Body of pancreas (tissue), 4 donors: ENCODE measurements around the gene RAP1GDS1.

Source experiments
- POLR2A ChIP-seq, 3 donors: fragments of 450-650 bp; IDR thresholded peaks; one replicate each; pipeline ENCODE4 v1.6.1; 2016; ENCODE audit warnings: antibody characterized with exemption in 3 of 3, mild to moderate bottlenecking in 2 of 3
- TF ChIP-seq, protein P1 (sequence below), 7 experiments: fragments of 450-650 bp in 4 of 7; fragments of 200-600 bp in 3 of 7; sonication (generic) in 3 of 7; IDR thresholded peaks; one replicate each; pipeline ENCODE4 v1.5.1; 2016 to 2019; ENCODE audit warnings: antibody characterized with exemption in 7 of 7

DNA sequence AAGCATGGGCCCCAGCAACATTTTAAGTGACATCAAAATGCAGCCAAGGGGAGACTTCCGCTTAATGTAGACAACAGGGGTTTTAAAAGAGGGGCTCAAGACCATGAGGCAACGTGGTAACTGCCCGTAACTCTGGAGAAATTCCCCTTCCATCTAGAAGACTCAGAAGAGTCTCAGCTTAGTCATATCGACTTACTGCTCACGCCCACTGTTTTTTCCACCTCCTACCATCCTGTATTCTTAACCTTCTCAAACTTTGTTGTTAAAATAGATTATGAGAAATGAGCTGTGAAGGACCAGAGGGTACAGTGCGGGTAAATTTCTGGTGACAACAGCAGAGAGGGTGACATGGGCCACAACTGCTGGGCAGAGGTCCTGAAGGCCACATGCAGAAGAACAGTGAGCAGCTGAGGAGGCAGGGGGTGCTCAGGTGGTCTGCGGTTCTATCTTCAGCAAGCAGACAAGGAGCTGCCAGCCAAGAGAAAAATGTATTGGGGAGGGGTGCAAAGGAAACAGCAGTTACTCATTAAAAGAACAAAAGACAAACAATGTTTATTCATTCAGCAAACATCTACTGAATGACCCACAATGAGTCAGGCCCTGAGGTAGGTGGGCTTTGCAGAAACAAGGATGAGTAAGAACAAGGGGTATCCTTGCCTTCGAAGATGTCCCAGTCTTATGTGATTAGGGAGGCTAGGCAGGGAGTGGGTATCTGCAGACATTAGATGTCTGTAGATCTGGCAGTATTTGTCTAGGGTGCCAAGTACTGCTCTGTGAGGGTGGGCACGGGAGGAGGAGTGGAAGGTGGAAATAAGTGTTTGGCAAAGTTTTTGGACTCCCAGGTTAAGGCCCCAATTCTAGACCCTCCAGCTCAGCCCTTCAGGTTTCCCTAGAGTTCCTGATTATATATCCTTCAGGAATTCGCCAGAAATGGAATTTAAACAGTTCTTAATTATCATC is 221.9 kb downstream of the RAP1GDS1 start:
- TF ChIP-seq, protein P1, sequence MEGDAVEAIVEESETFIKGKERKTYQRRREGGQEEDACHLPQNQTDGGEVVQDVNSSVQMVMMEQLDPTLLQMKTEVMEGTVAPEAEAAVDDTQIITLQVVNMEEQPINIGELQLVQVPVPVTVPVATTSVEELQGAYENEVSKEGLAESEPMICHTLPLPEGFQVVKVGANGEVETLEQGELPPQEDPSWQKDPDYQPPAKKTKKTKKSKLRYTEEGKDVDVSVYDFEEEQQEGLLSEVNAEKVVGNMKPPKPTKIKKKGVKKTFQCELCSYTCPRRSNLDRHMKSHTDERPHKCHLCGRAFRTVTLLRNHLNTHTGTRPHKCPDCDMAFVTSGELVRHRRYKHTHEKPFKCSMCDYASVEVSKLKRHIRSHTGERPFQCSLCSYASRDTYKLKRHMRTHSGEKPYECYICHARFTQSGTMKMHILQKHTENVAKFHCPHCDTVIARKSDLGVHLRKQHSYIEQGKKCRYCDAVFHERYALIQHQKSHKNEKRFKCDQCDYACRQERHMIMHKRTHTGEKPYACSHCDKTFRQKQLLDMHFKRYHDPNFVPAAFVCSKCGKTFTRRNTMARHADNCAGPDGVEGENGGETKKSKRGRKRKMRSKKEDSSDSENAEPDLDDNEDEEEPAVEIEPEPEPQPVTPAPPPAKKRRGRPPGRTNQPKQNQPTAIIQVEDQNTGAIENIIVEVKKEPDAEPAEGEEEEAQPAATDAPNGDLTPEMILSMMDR (IDR thresholded peaks at IDR 0.05), result no peak
- no peak for TF ChIP-seq POLR2A (IDR thresholded peaks at IDR 0.05)
